DND-41 (cell line): ENCODE results near the gene TP53I11.

Source experiments
- EZH2 ChIP-seq: IDR thresholded peaks from 3 replicates; pipeline ENCODE4 v1.6.1; 2012; ENCODE audit warnings: borderline replicate concordance, low read depth, mild to moderate bottlenecking, moderate library complexity, low read length, inconsistent platforms; ENCODE audit not compliant: severe bottlenecking
- TF ChIP-seq, protein P1 (sequence below): IDR thresholded peaks from 2 replicates; pipeline ENCODE4 v1.5.1; 2012; ENCODE audit warnings: borderline replicate concordance, low read length, moderate library complexity, mild to moderate bottlenecking; ENCODE audit not compliant: poor library complexity, severe bottlenecking; ENCODE audit errors: extremely low read depth

DNA sequence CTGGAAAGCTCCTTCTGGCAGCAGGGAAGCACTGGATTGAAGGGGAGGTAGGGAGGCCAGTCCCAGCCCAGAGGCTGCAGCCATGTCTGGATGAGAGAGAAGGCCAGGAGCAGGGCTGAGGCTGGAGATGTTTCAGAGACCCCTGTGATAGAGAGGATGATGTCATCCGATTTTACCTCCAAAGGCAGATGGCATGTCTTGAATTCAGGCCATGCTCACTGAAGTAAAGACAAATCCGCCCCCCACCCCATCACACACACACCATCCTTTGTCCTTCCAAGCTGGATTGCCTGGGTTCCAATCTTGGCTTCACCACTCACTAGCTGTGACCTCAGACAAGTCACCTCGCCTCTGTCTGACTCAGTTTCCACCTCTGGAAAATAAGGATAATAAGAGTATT is 47.2 kb downstream of the TP53I11 start:
- TF ChIP-seq, protein P1, sequence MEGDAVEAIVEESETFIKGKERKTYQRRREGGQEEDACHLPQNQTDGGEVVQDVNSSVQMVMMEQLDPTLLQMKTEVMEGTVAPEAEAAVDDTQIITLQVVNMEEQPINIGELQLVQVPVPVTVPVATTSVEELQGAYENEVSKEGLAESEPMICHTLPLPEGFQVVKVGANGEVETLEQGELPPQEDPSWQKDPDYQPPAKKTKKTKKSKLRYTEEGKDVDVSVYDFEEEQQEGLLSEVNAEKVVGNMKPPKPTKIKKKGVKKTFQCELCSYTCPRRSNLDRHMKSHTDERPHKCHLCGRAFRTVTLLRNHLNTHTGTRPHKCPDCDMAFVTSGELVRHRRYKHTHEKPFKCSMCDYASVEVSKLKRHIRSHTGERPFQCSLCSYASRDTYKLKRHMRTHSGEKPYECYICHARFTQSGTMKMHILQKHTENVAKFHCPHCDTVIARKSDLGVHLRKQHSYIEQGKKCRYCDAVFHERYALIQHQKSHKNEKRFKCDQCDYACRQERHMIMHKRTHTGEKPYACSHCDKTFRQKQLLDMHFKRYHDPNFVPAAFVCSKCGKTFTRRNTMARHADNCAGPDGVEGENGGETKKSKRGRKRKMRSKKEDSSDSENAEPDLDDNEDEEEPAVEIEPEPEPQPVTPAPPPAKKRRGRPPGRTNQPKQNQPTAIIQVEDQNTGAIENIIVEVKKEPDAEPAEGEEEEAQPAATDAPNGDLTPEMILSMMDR, result no peak
- no peak for TF ChIP-seq EZH2
